Adrenal gland (tissue), 12 donors: ENCODE data around the gene PPY. TPM values are rescaled to one million over a fixed set of nuclear protein-coding genes. Genes with fewer than 3 reads are reported as not detected.
"Not testable (repeated sequence)": the region's sequence is repeated elsewhere in the genome, so short reads cannot be mapped to it uniquely, and the experiment has no call there.

ENCODE experiments used
- DNase-seq, 7 donors: peaks; one replicate each; pipeline ENCODE4 v3.0.0-alpha.2; 2019 to 2020
- H3K27ac ChIP-seq, 5 donors: fragments of 200-600 bp; sonication (generic) in 4 of 5; 1 replicate in 3 of 5; 2 replicates in 2 of 5; pipeline versions ENCODE4 v1.5.1 to v1.8.0; 2016 to 2020; ENCODE audit warnings: mild to moderate bottlenecking in 1 of 5
- H3K27me3 ChIP-seq: fragments of 200-600 bp; 2 replicates; pipeline ENCODE4 v1.8.0; 2021
- H3K36me3 ChIP-seq, 2 donors: fragments of 200-600 bp; replicated peaks in 1 of 2; 1 replicate in 1 of 2; 2 replicates in 1 of 2; pipeline versions ENCODE4 v1.5.1 to v1.8.0; 2018 to 2022
- H3K4me1 ChIP-seq, 2 donors: fragments of 200-600 bp; replicated peaks in 1 of 2; 1 replicate in 1 of 2; 2 replicates in 1 of 2; pipeline versions ENCODE4 v1.5.1 to v1.8.0; 2018 to 2021
- H3K4me3 ChIP-seq, 4 donors: fragments of 200-600 bp; sonication (generic) in 3 of 4; one replicate each; pipeline ENCODE4 v1.5.1; 2016 to 2018
- H3K9me3 ChIP-seq, 3 donors: fragments of 200-600 bp; sonication (generic) in 1 of 3; replicated peaks in 1 of 3; 1 replicate in 2 of 3; 2 replicates in 1 of 3; pipeline versions ENCODE4 v1.5.1 to v1.8.0; 2016 to 2021
- CTCF ChIP-seq, 6 experiments: fragments of 450-650 bp in 4 of 6; fragments of 200-600 bp in 2 of 6; sonication (generic) in 1 of 6; IDR thresholded peaks; 1 replicate in 5 of 6; 2 replicates in 1 of 6; pipeline versions ENCODE4 v1.5.1 to v1.8.0; 2016 to 2021; ENCODE audit warnings: antibody characterized with exemption in 6 of 6, mild to moderate bottlenecking in 2 of 6, moderate library complexity in 1 of 6
- POLR2A ChIP-seq, 2 donors: fragments of 450-650 bp; IDR thresholded peaks; one replicate each; pipeline ENCODE4 v1.6.1; 2017; ENCODE audit warnings: antibody characterized with exemption in 2 of 2, mild to moderate bottlenecking in 2 of 2, moderate library complexity in 1 of 2
- WGBS, 4 donors: extraction: QIAGEN DNeasy Blood & Tissue Kit in 2 of 4; methylation state at CpG; one replicate each; pipeline versions ENCODE4 v1.1.5 to v1.1.7; 2013 to 2017; 5-methylcytosine and 5-hydroxymethylcytosine counted together
- intact Hi-C, 2 donors: fragments of 100-400 bp; cut with DNase I; formaldehyde crosslinking; loops; one replicate each; pipeline versions ENCODE4 v1.14.1 to v1.15.0; 2022 to 2023
- polyA plus RNA-seq, 3 donors: library from polyadenylated mRNA; stranded (reverse); fragments of 200-250 nt in 2 of 3; fragments of 350-450 nt in 1 of 3; fragmentation: Illumina TruSeq in 1 of 3; extraction: RNeasy Lipid Tissue Mini Kit (QIAGEN cat#74804) in 1 of 3; gene quantifications; one replicate each; pipeline ENCODE4 v1.2.3, GENCODE V29; 2013 to 2014
- total RNA-seq, 9 donors: library from RNA; depleted of rRNA in 4 of 9; stranded (reverse); fragments of >200 nt in 4 of 9; fragments of 120-200 nt in 1 of 9; fragmentation: NEBNext Ultra II Directional in 1 of 9; extraction: Animal tissue kit (Norgen Biotek cat#: 25700) in 1 of 9; gene quantifications; one replicate each; pipeline versions ENCODE4 v1.1.0 to v1.2.4, GENCODE V29; 2013 to 2023
- donor health status: healthy with polysubstance abuse.
- donor health status: Bipolar disorder and iron deficiency.
- donor health status: DM: yes; HTN: yes; CAD: no.
- donor health status: DM: no; HTN: no; CAD: no.
- donor health status: DM: no; HTN: no; CAD: no.
- donor health status: DM: yes; HTN: yes; CAD: no.

PPY gene
- total and polyA plus RNA-seq, 12 donors, result not detected

- Histone ChIP-seq H3K27me3 (no peaks in the 10 kb centered on the region), H3K9me3 (no peaks in the 10 kb centered on the region), H3K27ac (no peak overlapping the region), H3K36me3 (no peaks in the 10 kb centered on the region), H3K4me1 (no peaks in the 10 kb centered on the region), H3K4me3 (no peak overlapping the region)
- DNase-seq, result no peak
- intact Hi-C loops, result no loop called here
- 63 to 83% (median 82%) methylated on average over 16 to 26 of the region's 27 CpGs for WGBS, 4 donors
- TF ChIP-seq CTCF (IDR thresholded peaks at IDR 0.05) (no peak), POLR2A (IDR thresholded peaks at IDR 0.05) (no peak)
Measured at GRCh38 chr17:43975898-43976297, 33.6 kb upstream of the PPY start.

- WGBS, 4 donors, result 59 to 73% (median 70%) methylated on average over 14 of the region's 14 CpGs
- intact Hi-C loops, result no loop called here
- DNase-seq, result no peak
- Histone ChIP-seq H3K4me3 (no peak overlapping the region), H3K36me3 (no peaks in the 10 kb centered on the region), H3K9me3 (no peaks in the 10 kb centered on the region), H3K27ac (no peak overlapping the region), H3K27me3 (no peaks in the 10 kb centered on the region), H3K4me1 (no peaks in the 10 kb centered on the region)
- TF ChIP-seq POLR2A (IDR thresholded peaks at IDR 0.05), result no peak
- TF ChIP-seq CTCF (IDR thresholded peaks at IDR 0.05), result no peak
Measured at GRCh38 chr17:43974382-43975266, 32.3 kb upstream of the PPY start.

- H3K9me3 ChIP-seq, H3K27me3 ChIP-seq, intact Hi-C loops, H3K4me1 ChIP-seq, H3K27ac ChIP-seq, H3K4me3 ChIP-seq, DNase-seq, H3K36me3 ChIP-seq: not testable (repeated sequence)
- WGBS, 4 donors, result 77 to 81% (median 78%) methylated on average over 22 of the region's 22 CpGs
Measured at GRCh38 chr17:43972444-43973212, 30.4 kb upstream of the PPY start.

- H3K4me3 ChIP-seq, intact Hi-C loops, H3K36me3 ChIP-seq, H3K27me3 ChIP-seq, H3K9me3 ChIP-seq, DNase-seq, H3K27ac ChIP-seq, H3K4me1 ChIP-seq: not testable (repeated sequence)
- WGBS, 4 donors, result 25 to 49% (median 34%) methylated on average over 2 of the region's 2 CpGs
Measured at GRCh38 chr17:43971436-43971835, 29.2 kb upstream of the PPY start.

- Histone ChIP-seq H3K27me3 (no peaks in the 10 kb centered on the region), H3K4me1 (no peaks in the 10 kb centered on the region), H3K9me3 (no peaks in the 10 kb centered on the region), H3K4me3 (no peak overlapping the region), H3K36me3 (no peaks in the 10 kb centered on the region), H3K27ac (no peak overlapping the region)
- DNase-seq, result no peak
- WGBS, 4 donors, result 76 to 85% (median 80%) methylated on average over 4 of the region's 4 CpGs
- no peak for TF ChIP-seq POLR2A (IDR thresholded peaks at IDR 0.05)
- TF ChIP-seq CTCF (IDR thresholded peaks at IDR 0.05), result no peak
- intact Hi-C loops, result no loop called here
Measured at GRCh38 chr17:43970366-43970765, 28.1 kb upstream of the PPY start.
